Transverse colon (tissue), 4 donors: ENCODE data around the gene TTLL5. TPM values are rescaled to one million over a fixed set of nuclear protein-coding genes. Genes with fewer than 3 reads are reported as not detected.

ENCODE experiments used
- DNase-seq: peaks from one replicate; pipeline ENCODE4 v3.0.0-alpha.2; 2019
- H3K27ac ChIP-seq, 4 donors: fragments of 200-600 bp; sonication (generic); 2 replicates each; pipeline ENCODE4 v1.5.1; 2016 to 2018; ENCODE audit warnings: inconsistent platforms in 4 of 4
- H3K27me3 ChIP-seq: fragments of 200-600 bp; sonication (generic); 2 replicates; pipeline ENCODE4 v1.5.1; 2017; ENCODE audit warnings: inconsistent platforms
- H3K36me3 ChIP-seq, 4 donors: fragments of 200-600 bp; sonication (generic); 2 replicates each; pipeline ENCODE4 v1.5.1; 2017 to 2019; ENCODE audit warnings: inconsistent platforms in 4 of 4
- H3K4me1 ChIP-seq, 4 donors: fragments of 200-600 bp; sonication (generic); 2 replicates each; pipeline ENCODE4 v1.5.1; 2017 to 2020; ENCODE audit warnings: inconsistent platforms in 4 of 4
- H3K4me3 ChIP-seq, 4 donors: fragments of 200-600 bp; sonication (generic); 1 replicate in 1 of 4; 2 replicates in 3 of 4; pipeline versions ENCODE4 v1.5.1 to v1.6.1; 2017 to 2019; ENCODE audit warnings: inconsistent platforms in 4 of 4
- H3K9me3 ChIP-seq, 2 donors: fragments of 200-600 bp; sonication (generic); 2 replicates each; pipeline ENCODE4 v1.5.1; 2017 to 2019; ENCODE audit warnings: inconsistent platforms in 2 of 2
- EP300 ChIP-seq: sonication (generic); formaldehyde crosslinking; IDR thresholded peaks from one replicate; pipeline ENCODE4 v1.6.1; 2017; ENCODE audit warnings: antibody characterized with exemption, low read depth
- POLR2A ChIP-seq: fragments of 450-650 bp; IDR thresholded peaks from one replicate; pipeline ENCODE4 v1.6.1; 2016; ENCODE audit warnings: antibody characterized with exemption, mild to moderate bottlenecking, moderate library complexity
- POLR2AphosphoS5 ChIP-seq, 3 donors: sonication (generic); formaldehyde crosslinking; IDR thresholded peaks; one replicate each; pipeline ENCODE4 v1.6.1; 2016; ENCODE audit warnings: antibody characterized with exemption in 3 of 3
- WGBS, 2 donors: methylation state at CpG; one replicate each; pipeline ENCODE4 v1.1.5; 2018; ENCODE audit warnings: low coverage in 1 of 2; 5-methylcytosine and 5-hydroxymethylcytosine counted together
- in situ Hi-C, 4 donors: fragments of 200-750 bp; cut with MboI; loops; one replicate each; pipeline versions ENCODE4 v1.15.0 to v1.15.1; 2017; ENCODE audit warnings: low sequenced_read_pairs in 3 of 4, low pct_ligation_motif_present in 1 of 4, low pct_unique_long_range_greater_than_20kb in 1 of 4
- intact Hi-C: fragments of 100-400 bp; cut with DNase I; formaldehyde crosslinking; loops from one replicate; pipeline ENCODE4 v1.15.1; 2023; ENCODE audit warnings: low total_unique reads
- total RNA-seq, 4 donors: library from RNA; depleted of rRNA; stranded (reverse); fragments of >200 nt; gene quantifications; one replicate each; pipeline ENCODE4 v1.1.0, GENCODE V29; 2016
- TF ChIP-seq, protein P1 (sequence below), 5 experiments: fragments of 200-600 bp in 3 of 5; fragments of 450-650 bp in 2 of 5; sonication (generic) in 3 of 5; IDR thresholded peaks; 1 replicate in 2 of 5; 2 replicates in 3 of 5; pipeline ENCODE4 v1.5.1; 2016 to 2017; ENCODE audit warnings: antibody characterized with exemption in 5 of 5, inconsistent platforms in 3 of 5, mild to moderate bottlenecking in 2 of 5, moderate library complexity in 1 of 5

Gene TTLL5
- total RNA-seq, 4 donors from 2014 or later = 16.1 to 264 (median 40.8) TPM

DNA sequence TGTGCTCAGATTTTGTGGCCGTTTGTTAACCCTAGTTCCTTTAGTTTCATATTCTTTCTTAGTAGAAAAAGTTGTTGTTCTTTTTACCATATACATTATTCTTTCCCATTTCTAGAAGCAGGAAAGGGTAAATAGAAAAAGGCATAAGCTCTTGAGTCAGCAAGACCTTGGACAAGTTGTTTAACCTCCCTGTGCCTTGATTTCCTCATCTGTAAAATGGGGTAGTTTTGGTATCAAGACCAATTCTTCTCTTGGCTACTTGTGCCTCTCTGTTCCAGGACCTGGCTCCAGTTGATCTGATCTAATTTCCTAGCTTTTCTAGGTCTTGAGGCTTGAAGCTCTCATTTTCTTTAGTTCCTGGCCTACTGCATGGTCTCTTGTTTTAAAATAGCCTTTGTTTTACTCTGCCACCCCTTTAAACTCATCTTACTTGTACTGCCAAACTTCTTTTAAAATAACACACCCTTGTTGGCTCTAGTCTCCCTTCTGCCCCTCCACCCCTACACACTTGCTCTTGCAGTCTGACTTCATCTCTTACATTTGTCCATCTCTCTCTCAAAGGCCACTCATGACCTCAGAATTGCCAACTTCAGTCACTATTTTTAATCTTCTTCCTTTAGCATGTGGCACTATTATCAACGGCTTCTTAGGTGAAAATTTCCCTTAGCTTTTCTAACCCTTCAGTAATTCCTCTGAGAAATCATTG, 143.7 kb downstream of the TTLL5 start:
- H3K27ac ChIP-seq = no peak overlapping the region
- intact Hi-C loops = no loop called here
- WGBS, 2 donors = 76 to 82% methylated on average over 2 of the region's 2 CpGs

DNA sequence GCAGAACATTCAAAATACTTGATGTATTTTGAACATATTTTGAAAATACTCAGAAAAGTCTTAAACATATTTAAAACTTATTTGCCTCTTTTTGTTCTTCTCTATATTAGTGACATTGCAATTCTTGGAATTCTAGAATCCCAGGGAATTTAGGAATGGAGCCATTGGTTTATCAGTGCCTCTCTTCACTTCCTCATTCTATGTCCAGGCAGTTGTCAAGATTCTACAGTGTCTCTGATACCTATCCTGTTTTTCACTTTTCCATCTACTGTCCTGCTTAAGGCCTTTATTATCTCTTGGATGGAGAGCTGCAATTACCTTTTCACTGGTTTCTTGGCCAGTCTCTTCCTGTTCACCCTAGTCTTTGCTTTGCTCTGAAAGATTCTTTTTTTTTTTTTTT, 144.6 kb downstream of the TTLL5 start:
- Histone ChIP-seq H3K4me1 (no peaks in the 10 kb centered on the region), H3K4me3 (no peak overlapping the region), H3K36me3 (peaks cover 0 to 7% (median 0%) of the 10 kb centered on the region in 4 donors), H3K27me3 (no peaks in the 10 kb centered on the region), H3K27ac (no peak overlapping the region), H3K9me3 (no peaks in the 10 kb centered on the region)
- in situ Hi-C loops (no loop called here), intact Hi-C loops (no loop called here)
- no peak for DNase-seq
- TF ChIP-seq EP300 (no peak), POLR2A (no peak), POLR2AphosphoS5 (IDR thresholded peaks at IDR 0.05) (no peak)

More for the DNA sequence above, 143.7 kb downstream of the TTLL5 start:
- H3K4me1 ChIP-seq = no peaks in the 10 kb centered on the region
- in situ Hi-C loops = no loop called here
- H3K9me3 ChIP-seq = peaks cover 0 to 4% of the 10 kb centered on the region in 2 donors
- H3K36me3 ChIP-seq = peaks cover 0 to 7% (median 0%) of the 10 kb centered on the region in 4 donors
- TF ChIP-seq EP300 (no peak), POLR2A (no peak), POLR2AphosphoS5 (IDR thresholded peaks at IDR 0.05) (no peak)
- TF ChIP-seq, protein P1, sequence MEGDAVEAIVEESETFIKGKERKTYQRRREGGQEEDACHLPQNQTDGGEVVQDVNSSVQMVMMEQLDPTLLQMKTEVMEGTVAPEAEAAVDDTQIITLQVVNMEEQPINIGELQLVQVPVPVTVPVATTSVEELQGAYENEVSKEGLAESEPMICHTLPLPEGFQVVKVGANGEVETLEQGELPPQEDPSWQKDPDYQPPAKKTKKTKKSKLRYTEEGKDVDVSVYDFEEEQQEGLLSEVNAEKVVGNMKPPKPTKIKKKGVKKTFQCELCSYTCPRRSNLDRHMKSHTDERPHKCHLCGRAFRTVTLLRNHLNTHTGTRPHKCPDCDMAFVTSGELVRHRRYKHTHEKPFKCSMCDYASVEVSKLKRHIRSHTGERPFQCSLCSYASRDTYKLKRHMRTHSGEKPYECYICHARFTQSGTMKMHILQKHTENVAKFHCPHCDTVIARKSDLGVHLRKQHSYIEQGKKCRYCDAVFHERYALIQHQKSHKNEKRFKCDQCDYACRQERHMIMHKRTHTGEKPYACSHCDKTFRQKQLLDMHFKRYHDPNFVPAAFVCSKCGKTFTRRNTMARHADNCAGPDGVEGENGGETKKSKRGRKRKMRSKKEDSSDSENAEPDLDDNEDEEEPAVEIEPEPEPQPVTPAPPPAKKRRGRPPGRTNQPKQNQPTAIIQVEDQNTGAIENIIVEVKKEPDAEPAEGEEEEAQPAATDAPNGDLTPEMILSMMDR (IDR thresholded peaks at IDR 0.05) = no peak
- H3K27me3 ChIP-seq = no peaks in the 10 kb centered on the region
- no peak overlapping the region for H3K4me3 ChIP-seq
- DNase-seq = no peak

DNA sequence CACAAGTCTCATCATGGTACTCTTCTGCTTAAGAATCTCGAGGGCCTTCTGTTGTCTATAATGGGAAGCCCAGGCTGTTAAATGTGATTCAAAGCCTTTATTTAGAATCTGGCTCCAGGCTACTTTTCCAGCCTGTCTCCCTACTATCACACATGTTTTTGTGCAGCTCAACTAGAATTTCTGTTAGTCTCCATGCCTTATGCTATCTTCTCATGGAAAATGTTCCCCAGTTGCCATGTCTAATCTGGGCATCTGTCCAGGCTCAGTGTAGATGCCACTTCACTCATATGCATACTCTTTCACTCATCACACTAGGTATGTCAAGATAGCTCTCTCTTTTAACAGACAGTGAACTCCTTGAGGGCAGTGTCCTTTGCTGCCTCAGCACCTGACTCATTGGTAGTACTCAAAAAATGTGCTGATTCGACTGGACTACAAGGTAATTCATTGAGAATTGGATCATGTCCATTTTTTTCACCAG, 145.3 kb downstream of the TTLL5 start:
- DNase-seq = no peak
- Histone ChIP-seq H3K4me3 (no peak overlapping the region), H3K4me1 (peaks cover 0 to 2% (median 0%) of the 10 kb centered on the region in 4 donors), H3K27me3 (no peaks in the 10 kb centered on the region), H3K36me3 (peaks cover 0 to 7% (median 0%) of the 10 kb centered on the region in 4 donors), H3K27ac (no peak overlapping the region), H3K9me3 (no peaks in the 10 kb centered on the region)
- TF ChIP-seq POLR2A (no peak), POLR2AphosphoS5 (IDR thresholded peaks at IDR 0.05) (no peak), EP300 (no peak)
- TF ChIP-seq, protein P1 (IDR thresholded peaks at IDR 0.05) = no peak
- in situ Hi-C loops = no loop called here
- WGBS, 2 donors = 88 to 90% methylated on average over 1 to 2 of the region's 2 CpGs
- intact Hi-C loops = no loop called here

DNA sequence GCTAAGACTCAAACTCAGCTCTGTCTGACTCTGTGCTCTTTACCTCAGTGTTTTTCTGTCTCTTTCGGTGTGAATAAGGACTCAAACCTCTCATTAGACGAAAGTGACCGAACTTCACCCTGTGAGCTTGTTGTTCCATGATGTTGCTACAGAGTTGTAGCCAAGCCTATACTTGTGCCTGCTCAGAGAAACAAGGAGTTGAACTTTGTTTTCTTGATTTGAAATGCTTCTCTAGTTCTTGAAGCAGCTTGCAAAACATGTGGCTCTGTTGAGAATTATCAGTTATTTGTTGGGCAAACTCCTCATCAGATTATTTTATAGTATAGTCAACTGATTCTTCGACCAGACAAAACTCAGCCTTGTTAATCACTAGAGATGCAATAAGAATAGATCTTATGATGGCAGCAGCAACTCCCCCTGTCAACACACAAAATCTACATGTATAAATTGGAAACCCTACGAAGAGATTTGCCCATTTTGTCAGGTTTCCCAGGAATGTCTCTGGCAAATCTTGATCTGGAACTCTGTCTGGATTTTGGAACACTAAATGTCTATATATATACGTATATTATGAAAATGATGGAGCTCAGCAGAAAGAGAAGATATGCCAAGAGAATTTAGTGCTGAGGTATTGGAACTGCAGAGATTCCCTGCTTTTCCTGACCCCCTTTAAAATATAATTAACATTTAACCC, 146.8 kb downstream of the TTLL5 start:
- intact Hi-C loops = no loop called here
- in situ Hi-C loops = no loop called here

More for the DNA sequence above, 146.8 kb downstream of the TTLL5 start:
- no peak for DNase-seq
- Histone ChIP-seq H3K27me3 (no peaks in the 10 kb centered on the region), H3K4me3 (no peak overlapping the region), H3K9me3 (no peaks in the 10 kb centered on the region), H3K4me1 (peaks cover 0 to 12% (median 2%) of the 10 kb centered on the region in 4 donors), H3K36me3 (peaks cover 0 to 7% (median 0%) of the 10 kb centered on the region in 4 donors), H3K27ac (no peak overlapping the region)
- WGBS, 2 donors = 91 to 94% methylated on average over 3 to 6 of the region's 6 CpGs
- TF ChIP-seq POLR2A (no peak), EP300 (no peak), POLR2AphosphoS5 (IDR thresholded peaks at IDR 0.05) (no peak)
- TF ChIP-seq, protein P1 (IDR thresholded peaks at IDR 0.05) = no peak
